OCI-LY1 (cell line): ENCODE measurements around the gene OR9Q1.

ENCODE experiments used
- H2AFZ ChIP-seq: fragments of 200-600 bp; sonication (generic), shearing (Covaris generic); 2 replicates; pipeline ENCODE4 v1.6.0; 2014; ENCODE audit warnings: antibody characterized with exemption, mild to moderate bottlenecking, low read length
- H3F3A ChIP-seq: fragments of 200-600 bp; sonication (generic), shearing (Covaris generic); 2 replicates; pipeline ENCODE4 v1.6.0; 2014; ENCODE audit warnings: mild to moderate bottlenecking, antibody characterized with exemption, low read length, moderate library complexity; ENCODE audit not compliant: insufficient read depth
- H3K27ac ChIP-seq: fragments of 200-600 bp; sonication (generic); 2 replicates; pipeline ENCODE4 v1.5.1; 2014; ENCODE audit warnings: low read length, mixed run types, mild to moderate bottlenecking, low read depth; ENCODE audit not compliant: poor library complexity, severe bottlenecking
- H3K27me3 ChIP-seq: fragments of 200-600 bp; sonication (generic); 2 replicates; pipeline ENCODE4 v1.6.0; 2014; ENCODE audit warnings: antibody characterized with exemption, mild to moderate bottlenecking, low read length, moderate library complexity; ENCODE audit not compliant: insufficient read depth
- H3K36me3 ChIP-seq: fragments of 200-600 bp; sonication (generic); 2 replicates; pipeline ENCODE4 v1.6.1; 2014; ENCODE audit warnings: mild to moderate bottlenecking, antibody characterized with exemption, low read length, moderate library complexity, mixed read lengths; ENCODE audit not compliant: insufficient read depth
- H3K4me1 ChIP-seq: fragments of 200-600 bp; sonication (generic); 2 replicates; pipeline ENCODE4 v1.5.1; 2014; ENCODE audit warnings: mild to moderate bottlenecking, low read length, moderate library complexity; ENCODE audit not compliant: insufficient read depth, severe bottlenecking
- H3K4me2 ChIP-seq: fragments of 200-600 bp; sonication (generic), shearing (Covaris generic); 2 replicates; pipeline ENCODE4 v1.6.1; 2014; ENCODE audit warnings: low read length
- H3K4me3 ChIP-seq: fragments of 200-600 bp; sonication (generic); 2 replicates; pipeline ENCODE4 v1.5.1; 2014; ENCODE audit warnings: low read length, low read depth, mild to moderate bottlenecking, mixed read lengths; ENCODE audit not compliant: poor library complexity, severe bottlenecking
- H3K79me2 ChIP-seq: fragments of 200-600 bp; shearing (Covaris generic); 2 replicates; pipeline ENCODE4 v1.6.1; 2016; ENCODE audit warnings: mixed run types, low read length, mixed read lengths; ENCODE audit not compliant: insufficient read depth
- H3K9ac ChIP-seq: fragments of 200-600 bp; sonication (generic), shearing (Covaris generic); 2 replicates; pipeline ENCODE4 v1.6.1; 2014; ENCODE audit warnings: mild to moderate bottlenecking, low read length, mixed read lengths
- H3K9me2 ChIP-seq: fragments of 200-600 bp; sonication (generic), shearing (Covaris generic); 2 replicates; pipeline ENCODE4 v1.6.1; 2014; ENCODE audit warnings: low read depth, mild to moderate bottlenecking, low read length, mixed read lengths
- H3K9me3 ChIP-seq: fragments of 200-600 bp; shearing (Covaris generic); 2 replicates; pipeline ENCODE4 v1.6.1; 2014; ENCODE audit warnings: low read length, mixed read lengths
- H4K20me1 ChIP-seq: fragments of 200-600 bp; sonication (generic), shearing (Covaris generic); 2 replicates; pipeline ENCODE4 v1.6.0; 2016; ENCODE audit warnings: mild to moderate bottlenecking, low read length; ENCODE audit not compliant: insufficient read depth
- EZH2 ChIP-seq: fragments of 200-600 bp; sonication (generic), shearing (Covaris generic); IDR thresholded peaks from 2 replicates; pipeline ENCODE4 v1.8.0; 2017; ENCODE audit warnings: borderline replicate concordance, mixed run types, mild to moderate bottlenecking, antibody characterized with exemption, low read length, moderate library complexity, mixed read lengths
- TF ChIP-seq, protein P1 (sequence below): fragments of 200-600 bp; sonication (generic), shearing (Covaris generic); IDR thresholded peaks from 2 replicates; pipeline ENCODE4 v1.5.1; 2017; ENCODE audit warnings: mild to moderate bottlenecking, antibody characterized with exemption, low read length, moderate library complexity, mixed read lengths

The OR9Q1 gene

DNA sequence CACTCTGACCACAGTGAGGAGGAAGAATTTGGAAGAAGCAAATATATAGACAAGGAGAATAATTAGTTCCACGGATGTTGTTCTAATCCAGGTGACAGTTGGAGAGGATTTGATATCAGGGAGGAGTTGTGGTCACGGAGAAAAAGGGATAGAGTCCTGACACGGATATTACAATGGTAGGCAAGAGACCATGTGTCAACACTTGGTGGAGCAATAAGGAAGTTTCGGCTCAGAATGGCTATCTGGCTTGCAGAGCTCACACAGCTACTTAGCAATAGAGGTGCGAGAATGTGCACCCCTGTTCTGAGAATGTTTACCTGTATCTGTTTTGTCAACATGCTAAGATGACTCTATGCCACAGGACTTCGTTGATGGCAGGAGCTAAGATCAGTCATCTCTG is 154.8 kb downstream of the OR9Q1 start:
- no peak for TF ChIP-seq EZH2
- TF ChIP-seq, protein P1, sequence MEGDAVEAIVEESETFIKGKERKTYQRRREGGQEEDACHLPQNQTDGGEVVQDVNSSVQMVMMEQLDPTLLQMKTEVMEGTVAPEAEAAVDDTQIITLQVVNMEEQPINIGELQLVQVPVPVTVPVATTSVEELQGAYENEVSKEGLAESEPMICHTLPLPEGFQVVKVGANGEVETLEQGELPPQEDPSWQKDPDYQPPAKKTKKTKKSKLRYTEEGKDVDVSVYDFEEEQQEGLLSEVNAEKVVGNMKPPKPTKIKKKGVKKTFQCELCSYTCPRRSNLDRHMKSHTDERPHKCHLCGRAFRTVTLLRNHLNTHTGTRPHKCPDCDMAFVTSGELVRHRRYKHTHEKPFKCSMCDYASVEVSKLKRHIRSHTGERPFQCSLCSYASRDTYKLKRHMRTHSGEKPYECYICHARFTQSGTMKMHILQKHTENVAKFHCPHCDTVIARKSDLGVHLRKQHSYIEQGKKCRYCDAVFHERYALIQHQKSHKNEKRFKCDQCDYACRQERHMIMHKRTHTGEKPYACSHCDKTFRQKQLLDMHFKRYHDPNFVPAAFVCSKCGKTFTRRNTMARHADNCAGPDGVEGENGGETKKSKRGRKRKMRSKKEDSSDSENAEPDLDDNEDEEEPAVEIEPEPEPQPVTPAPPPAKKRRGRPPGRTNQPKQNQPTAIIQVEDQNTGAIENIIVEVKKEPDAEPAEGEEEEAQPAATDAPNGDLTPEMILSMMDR: no peak
- H3K9me3 ChIP-seq: no peaks in the 10 kb centered on the region
- H2AFZ ChIP-seq: no peak overlapping the region
- H3K36me3 ChIP-seq: no peaks in the 10 kb centered on the region
- H3F3A ChIP-seq: no peaks in the 10 kb centered on the region
- no peak overlapping the region for H3K9ac ChIP-seq
- no peak overlapping the region for H3K4me3 ChIP-seq
- no peaks in the 10 kb centered on the region for H4K20me1 ChIP-seq
- H3K9me2 ChIP-seq: no peaks in the 10 kb centered on the region
- no peaks in the 10 kb centered on the region for H3K79me2 ChIP-seq
- no peak overlapping the region for H3K27ac ChIP-seq
- H3K27me3 ChIP-seq: no peaks in the 10 kb centered on the region
- no peaks in the 10 kb centered on the region for H3K4me1 ChIP-seq
- no peak overlapping the region for H3K4me2 ChIP-seq

DNA sequence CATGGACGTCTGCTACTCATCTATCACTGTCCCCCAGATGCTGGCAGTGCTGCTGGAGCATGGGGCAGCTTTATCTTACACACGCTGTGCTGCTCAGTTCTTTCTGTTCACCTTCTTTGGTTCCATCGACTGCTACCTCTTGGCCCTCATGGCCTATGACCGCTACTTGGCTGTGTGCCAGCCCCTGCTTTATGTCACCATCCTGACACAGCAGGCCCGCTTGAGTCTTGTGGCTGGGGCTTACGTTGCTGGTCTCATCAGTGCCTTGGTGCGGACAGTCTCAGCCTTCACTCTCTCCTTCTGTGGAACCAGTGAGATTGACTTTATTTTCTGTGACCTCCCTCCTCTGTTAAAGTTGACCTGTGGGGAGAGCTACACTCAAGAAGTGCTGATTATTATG is 156.0 kb downstream of the OR9Q1 start:
- no peaks in the 10 kb centered on the region for H3K27me3 ChIP-seq
- H3K4me1 ChIP-seq: no peaks in the 10 kb centered on the region
- no peaks in the 10 kb centered on the region for H4K20me1 ChIP-seq
- no peak for TF ChIP-seq EZH2
- TF ChIP-seq, protein P1: no peak
- no peak overlapping the region for H3K9ac ChIP-seq
- H3K79me2 ChIP-seq: no peaks in the 10 kb centered on the region
- no peaks in the 10 kb centered on the region for H3K36me3 ChIP-seq
- no peak overlapping the region for H2AFZ ChIP-seq
- no peak overlapping the region for H3K4me3 ChIP-seq
- H3K4me2 ChIP-seq: no peak overlapping the region
- no peaks in the 10 kb centered on the region for H3F3A ChIP-seq
- H3K9me2 ChIP-seq: no peaks in the 10 kb centered on the region
- no peaks in the 10 kb centered on the region for H3K9me3 ChIP-seq
- no peak overlapping the region for H3K27ac ChIP-seq

DNA sequence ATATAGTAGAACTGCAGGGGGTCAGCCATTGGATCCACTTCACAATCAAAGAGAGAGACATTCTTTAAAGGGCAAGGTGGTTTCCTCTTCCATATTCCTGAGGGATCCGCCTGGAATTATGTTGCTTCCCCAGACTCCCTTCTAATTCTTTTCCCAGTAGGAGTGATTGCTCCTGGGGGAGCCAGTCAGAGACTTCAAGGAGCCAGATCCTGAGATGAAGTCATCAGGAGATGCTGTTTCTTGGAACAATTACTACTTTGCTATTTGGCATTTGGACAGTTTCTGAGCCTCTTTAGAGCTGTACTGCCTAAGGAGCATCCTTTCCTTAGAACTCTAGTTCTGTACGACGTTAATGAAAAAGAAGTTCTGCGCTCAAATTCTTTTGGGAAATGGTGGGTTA is 163.3 kb downstream of the OR9Q1 start:
- H3K27me3 ChIP-seq: no peaks in the 10 kb centered on the region; the same call in 1 of the 2 replicates
- H3K27ac ChIP-seq: no peak overlapping the region
- no peak overlapping the region for H2AFZ ChIP-seq
- no peaks in the 10 kb centered on the region for H4K20me1 ChIP-seq
- H3F3A ChIP-seq: no peaks in the 10 kb centered on the region
- no peaks in the 10 kb centered on the region for H3K4me1 ChIP-seq
- no peaks in the 10 kb centered on the region for H3K9me2 ChIP-seq
- no peaks in the 10 kb centered on the region for H3K9me3 ChIP-seq
- no peak for TF ChIP-seq EZH2
- TF ChIP-seq, protein P1: no peak
- no peak overlapping the region for H3K4me3 ChIP-seq
- no peak overlapping the region for H3K4me2 ChIP-seq
- no peak overlapping the region for H3K9ac ChIP-seq
- no peaks in the 10 kb centered on the region for H3K79me2 ChIP-seq
- H3K36me3 ChIP-seq: no peaks in the 10 kb centered on the region
